Thoracic aorta (tissue), 2 donors: ENCODE measurements around the gene ENTPD6. TPM values are rescaled to one million over a fixed set of nuclear protein-coding genes. Genes with fewer than 3 reads are reported as not detected.

Experiments
- ATAC-seq: fragments of 150-250 bp; one replicate; pipeline ENCODE4 v1.8.0; 2017; ENCODE audit warnings: low read depth; ENCODE audit not compliant: insufficient number of reproducible peaks, low FRiP score
- DNase-seq: peaks from one replicate; pipeline ENCODE4 v3.0.0-alpha.2; 2020; ENCODE audit warnings: low spot score
- H3K27ac ChIP-seq, 2 donors: fragments of 200-600 bp; sonication (generic); 1 replicate in 1 of 2; 2 replicates in 1 of 2; pipeline ENCODE4 v1.5.1; 2016; ENCODE audit warnings: mild to moderate bottlenecking in 2 of 2, moderate library complexity in 2 of 2
- H3K27me3 ChIP-seq: fragments of 200-600 bp; sonication (generic); replicated peaks from 2 replicates; pipeline ENCODE4 v1.6.0; 2016; ENCODE audit warnings: mild to moderate bottlenecking; ENCODE audit not compliant: insufficient read depth
- H3K36me3 ChIP-seq: fragments of 200-600 bp; sonication (generic); one replicate; pipeline ENCODE4 v1.5.1; 2016
- H3K4me1 ChIP-seq, 2 donors: fragments of 200-600 bp; sonication (generic); 1 replicate in 1 of 2; 2 replicates in 1 of 2; pipeline versions ENCODE4 v1.5.1 to v1.6.0; 2016; ENCODE audit warnings: low read depth in 2 of 2, mild to moderate bottlenecking in 1 of 2; ENCODE audit not compliant: control insufficient read depth in 1 of 2
- H3K4me3 ChIP-seq: fragments of 200-600 bp; sonication (generic); 2 replicates; pipeline ENCODE4 v1.5.1; 2016; ENCODE audit warnings: mild to moderate bottlenecking
- H3K9me3 ChIP-seq: fragments of 200-600 bp; sonication (generic); 2 replicates; pipeline ENCODE4 v1.5.1; 2016
- CTCF ChIP-seq: fragments of 200-600 bp; sonication (generic); IDR thresholded peaks from one replicate; pipeline ENCODE4 v1.5.1; 2019; ENCODE audit warnings: antibody characterized with exemption
- total RNA-seq, 2 donors: library from RNA; depleted of rRNA; stranded (reverse); fragments of >200 nt; gene quantifications; one replicate each; pipeline versions ENCODE4 v1.1.0 to v1.2.3, GENCODE V29; 2016

The ENTPD6 gene
- total RNA-seq, 2 donors from 2014 or later = 82.0 to 107 TPM

- DNase-seq (no peak), ATAC-seq (no peak)
- H3K27ac ChIP-seq = no peak overlapping the region
- peaks cover 37% of the 10 kb centered on the region for H3K36me3 ChIP-seq
- H3K9me3 ChIP-seq = no peaks in the 10 kb centered on the region
- no peaks in the 10 kb centered on the region for H3K27me3 ChIP-seq
- H3K4me3 ChIP-seq = no peak overlapping the region
- TF ChIP-seq CTCF = no peak
- H3K4me1 ChIP-seq = peaks cover 0 to 12% of the 10 kb centered on the region in 2 donors
Observed at GRCh38 chr20:25217161-25218108, 21.9 kb downstream of the ENTPD6 start.

- H3K9me3 ChIP-seq = no peaks in the 10 kb centered on the region
- no peak for TF ChIP-seq CTCF
- no peak overlapping the region for H3K27ac ChIP-seq
- ATAC-seq (no peak), DNase-seq (no peak)
- peaks cover 0 to 12% of the 10 kb centered on the region in 2 donors for H3K4me1 ChIP-seq
- peaks cover 36% of the 10 kb centered on the region for H3K36me3 ChIP-seq
- no peaks in the 10 kb centered on the region for H3K27me3 ChIP-seq
- H3K4me3 ChIP-seq = no peak overlapping the region
Observed at GRCh38 chr20:25218109-25218486, 22.6 kb downstream of the ENTPD6 start.

- Histone ChIP-seq H3K4me1 (peaks cover 0 to 12% of the 10 kb centered on the region in 2 donors), H3K9me3 (no peaks in the 10 kb centered on the region), H3K36me3 (peaks cover 32% of the 10 kb centered on the region), H3K27ac (no peak overlapping the region), H3K27me3 (no peaks in the 10 kb centered on the region), H3K4me3 (no peak overlapping the region)
- no peak for ATAC-seq
- DNase-seq = no peak
- TF ChIP-seq CTCF = no peak
Observed at GRCh38 chr20:25218492-25218891, 23.0 kb downstream of the ENTPD6 start.

GRCh38 chr20:25219365-25219764 lies 23.9 kb downstream of the ENTPD6 start:
- H3K27ac ChIP-seq = no peak overlapping the region
- H3K9me3 ChIP-seq = no peaks in the 10 kb centered on the region
- no peaks in the 10 kb centered on the region for H3K27me3 ChIP-seq
- ATAC-seq = no peak
- H3K4me1 ChIP-seq = peaks cover 0 to 12% of the 10 kb centered on the region in 2 donors
- no peak overlapping the region for H3K4me3 ChIP-seq
- peaks cover 25% of the 10 kb centered on the region for H3K36me3 ChIP-seq
- no peak for DNase-seq
- TF ChIP-seq CTCF = no peak

GRCh38 chr20:25220021-25220730 lies 24.7 kb downstream of the ENTPD6 start:
- TF ChIP-seq CTCF = no peak
- DNase-seq = no peak
- H3K9me3 ChIP-seq = no peaks in the 10 kb centered on the region
- peaks cover 18% of the 10 kb centered on the region for H3K36me3 ChIP-seq
- no peak overlapping the region for H3K4me3 ChIP-seq
- no peaks in the 10 kb centered on the region for H3K27me3 ChIP-seq
- peak overlapping the region in 1 of 2 donors; percentile 18 for H3K27ac ChIP-seq
- H3K4me1 ChIP-seq = peaks cover 0 to 15% of the 10 kb centered on the region in 2 donors
- no peak for ATAC-seq
